Gastroesophageal sphincter (tissue), 4 donors: ENCODE measurements around the gene CD47. TPM values are rescaled to one million over a fixed set of nuclear protein-coding genes. Genes with fewer than 3 reads are reported as not detected.

Experiments
- ATAC-seq: fragments of 150-250 bp; one replicate; pipeline ENCODE4 v1.9.1; 2016; ENCODE audit warnings: mild to moderate bottlenecking, moderate library complexity
- H3K27ac ChIP-seq, 4 donors: fragments of 200-600 bp; sonication (generic) in 3 of 4; 1 replicate in 3 of 4; 2 replicates in 1 of 4; pipeline ENCODE4 v1.5.1; 2016 to 2019
- H3K27me3 ChIP-seq: fragments of 200-600 bp; sonication (generic); one replicate; pipeline ENCODE4 v1.5.1; 2019
- H3K36me3 ChIP-seq, 2 donors: fragments of 200-600 bp; sonication (generic); one replicate each; pipeline ENCODE4 v1.5.1; 2019; ENCODE audit warnings: control low read depth in 1 of 2
- H3K4me1 ChIP-seq, 3 donors: fragments of 200-600 bp; sonication (generic); 1 replicate in 2 of 3; 2 replicates in 1 of 3; pipeline ENCODE4 v1.5.1; 2016 to 2019; ENCODE audit warnings: control low read depth in 2 of 3
- H3K4me3 ChIP-seq, 2 donors: fragments of 200-600 bp; sonication (generic); one replicate each; pipeline ENCODE4 v1.5.1; 2019; ENCODE audit warnings: mild to moderate bottlenecking in 1 of 2, moderate library complexity in 1 of 2
- H3K9me3 ChIP-seq, 3 donors: fragments of 200-600 bp; sonication (generic); one replicate each; pipeline ENCODE4 v1.5.1; 2017 to 2019; ENCODE audit warnings: control low read depth in 2 of 3
- CTCF ChIP-seq, 4 experiments: fragments of 200-600 bp in 2 of 4; fragments of 450-650 bp in 2 of 4; sonication (generic) in 1 of 4; IDR thresholded peaks; one replicate each; pipeline ENCODE4 v1.5.1; 2017 to 2019; ENCODE audit warnings: antibody characterized with exemption in 4 of 4, mild to moderate bottlenecking in 2 of 4, moderate library complexity in 2 of 4
- EP300 ChIP-seq: sonication (generic); formaldehyde crosslinking; IDR thresholded peaks from one replicate; pipeline ENCODE4 v1.6.1; 2017; ENCODE audit warnings: antibody characterized with exemption, mild to moderate bottlenecking
- POLR2A ChIP-seq, 2 donors: fragments of 450-650 bp; IDR thresholded peaks; one replicate each; pipeline ENCODE4 v1.6.1; 2017; ENCODE audit warnings: antibody characterized with exemption in 2 of 2, mild to moderate bottlenecking in 2 of 2, moderate library complexity in 1 of 2
- POLR2AphosphoS5 ChIP-seq: sonication (generic); formaldehyde crosslinking; IDR thresholded peaks from one replicate; pipeline ENCODE4 v1.6.1; 2017; ENCODE audit warnings: antibody characterized with exemption
- WGBS, 2 donors: methylation state at CpG; one replicate each; pipeline ENCODE4 v1.1.5; 2018; ENCODE audit warnings: low coverage in 1 of 2; 5-methylcytosine and 5-hydroxymethylcytosine counted together
- total RNA-seq, 4 donors: library from RNA; depleted of rRNA; stranded (reverse); fragments of >200 nt; gene quantifications; one replicate each; pipeline ENCODE4 v1.1.0, GENCODE V29; 2016

The CD47 gene
- total RNA-seq, 4 donors from 2014 or later = 60.0 to 91.5 (median 76.3) TPM

DNA sequence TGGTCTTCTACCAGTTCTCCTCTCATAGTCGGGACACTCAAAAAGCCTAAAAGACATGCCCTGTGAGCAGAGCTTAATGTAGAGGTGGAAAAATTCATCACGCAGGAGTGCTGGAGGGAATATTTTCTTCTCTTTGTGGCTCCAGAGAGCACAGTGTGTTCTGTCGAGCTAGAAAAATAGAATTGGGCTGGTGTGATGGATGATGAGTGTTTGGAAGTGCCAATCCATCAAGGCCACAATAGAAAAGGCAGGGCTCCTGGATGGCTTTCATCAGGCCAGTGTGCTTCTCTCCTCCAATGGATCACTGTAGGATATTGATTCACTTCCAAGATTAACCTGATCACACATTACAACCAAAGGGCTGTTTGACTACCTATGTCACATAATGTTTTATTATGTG is 65.7 kb downstream of the CD47 start:
- Histone ChIP-seq H3K9me3 (no peaks in the 10 kb centered on the region), H3K27me3 (no peaks in the 10 kb centered on the region), H3K36me3 (no peaks in the 10 kb centered on the region), H3K27ac (no peak overlapping the region), H3K4me1 (no peaks in the 10 kb centered on the region), H3K4me3 (no peak overlapping the region)
- WGBS, 2 donors = 80 to 85% methylated on average over 2 of the region's 3 CpGs
- TF ChIP-seq EP300 = no peak
- no peak for ATAC-seq

- no peak for ATAC-seq
- WGBS, 2 donors = 66 to 75% methylated on average over 2 to 6 of the region's 6 CpGs
- no peaks in the 10 kb centered on the region for H3K9me3 ChIP-seq
- no peaks in the 10 kb centered on the region for H3K36me3 ChIP-seq
- no peaks in the 10 kb centered on the region for H3K27me3 ChIP-seq
- no peak overlapping the region for H3K27ac ChIP-seq
- TF ChIP-seq CTCF (IDR thresholded peaks at IDR 0.05) (no peak), POLR2A (IDR thresholded peaks at IDR 0.05) (no peak), EP300 (no peak), POLR2AphosphoS5 (no peak)
- no peak overlapping the region for H3K4me3 ChIP-seq
- no peaks in the 10 kb centered on the region for H3K4me1 ChIP-seq
Observed at GRCh38 chr3:108024146-108024850, 66.5 kb downstream of the CD47 start.

DNA sequence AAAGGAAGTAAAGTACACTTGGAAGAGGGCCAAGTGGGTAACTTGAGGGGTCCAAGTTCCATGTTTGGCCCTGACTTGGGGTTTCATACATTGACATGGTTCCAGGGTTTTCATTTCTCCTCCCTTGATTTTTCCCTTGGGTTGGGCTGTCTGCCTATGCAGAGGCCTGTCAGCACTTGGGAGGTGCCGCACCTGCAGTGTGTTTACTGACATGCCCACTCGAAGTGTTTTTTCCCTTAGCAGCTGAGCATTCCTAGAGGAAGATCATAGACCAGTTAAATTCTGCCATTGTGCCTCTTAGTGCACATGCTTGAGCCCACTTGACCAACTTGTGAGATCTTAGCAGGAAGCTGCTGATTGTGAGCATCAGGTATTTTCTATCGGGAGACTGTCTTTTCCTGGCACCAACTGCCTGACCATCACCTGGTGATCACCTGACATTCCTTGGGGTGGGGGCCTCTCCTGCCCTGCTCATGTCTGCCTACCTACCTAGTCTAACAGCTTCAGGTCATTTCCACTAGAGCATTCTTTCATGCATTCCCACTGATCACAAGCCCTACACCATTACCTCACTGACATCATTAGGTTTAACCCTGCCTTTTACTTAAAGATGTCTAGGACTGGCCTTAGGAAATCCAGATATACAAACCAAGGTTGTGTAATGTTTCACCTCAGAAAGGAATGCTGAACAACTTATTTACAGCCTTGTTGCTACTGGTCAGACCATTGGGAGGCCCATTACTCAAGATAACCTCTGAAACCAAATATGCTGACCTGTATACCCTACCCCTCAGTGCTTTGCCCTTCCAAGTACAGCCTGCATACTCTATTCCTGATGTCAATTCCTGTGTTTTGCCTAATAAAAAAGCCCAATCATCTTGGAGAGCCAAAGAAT is 68.3 kb downstream of the CD47 start:
- Histone ChIP-seq H3K4me1 (no peaks in the 10 kb centered on the region), H3K4me3 (no peak overlapping the region), H3K9me3 (no peaks in the 10 kb centered on the region), H3K27me3 (no peaks in the 10 kb centered on the region), H3K36me3 (no peaks in the 10 kb centered on the region), H3K27ac (no peak overlapping the region)
- WGBS, 2 donors = 96 to 100% methylated on average over 1 to 3 of the region's 3 CpGs
- TF ChIP-seq EP300 = no peak
- TF ChIP-seq CTCF (IDR thresholded peaks at IDR 0.05) = no peak
- TF ChIP-seq POLR2AphosphoS5 = no peak
- TF ChIP-seq POLR2A (IDR thresholded peaks at IDR 0.05) = no peak
- no peak for ATAC-seq

DNA sequence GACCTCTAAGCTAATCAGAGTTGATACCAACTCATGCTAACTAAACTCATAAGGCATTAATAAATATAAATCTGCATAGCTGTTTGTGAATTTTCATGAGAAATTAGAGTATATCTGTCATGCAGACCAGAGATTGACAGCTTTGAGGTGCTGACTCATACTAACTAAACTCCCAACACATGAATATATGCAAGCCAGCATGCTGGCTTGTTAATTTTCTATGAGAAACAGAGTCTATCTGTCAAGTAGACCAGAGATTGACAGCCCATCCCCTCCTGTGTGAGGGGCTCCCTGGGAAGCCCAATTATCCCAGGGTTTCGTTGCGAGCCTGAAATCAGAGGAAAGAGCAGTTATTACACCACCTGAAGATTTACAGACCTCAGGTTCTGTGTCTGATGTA is 69.3 kb downstream of the CD47 start:
- Histone ChIP-seq H3K27me3 (no peaks in the 10 kb centered on the region), H3K27ac (no peak overlapping the region), H3K36me3 (no peaks in the 10 kb centered on the region), H3K4me3 (no peak overlapping the region), H3K4me1 (no peaks in the 10 kb centered on the region), H3K9me3 (no peaks in the 10 kb centered on the region)
- no peak for ATAC-seq
- 73 to 83% methylated on average over 2 of the region's 2 CpGs for WGBS, 2 donors
- TF ChIP-seq POLR2AphosphoS5 (no peak), CTCF (IDR thresholded peaks at IDR 0.05) (no peak), EP300 (no peak)

DNA sequence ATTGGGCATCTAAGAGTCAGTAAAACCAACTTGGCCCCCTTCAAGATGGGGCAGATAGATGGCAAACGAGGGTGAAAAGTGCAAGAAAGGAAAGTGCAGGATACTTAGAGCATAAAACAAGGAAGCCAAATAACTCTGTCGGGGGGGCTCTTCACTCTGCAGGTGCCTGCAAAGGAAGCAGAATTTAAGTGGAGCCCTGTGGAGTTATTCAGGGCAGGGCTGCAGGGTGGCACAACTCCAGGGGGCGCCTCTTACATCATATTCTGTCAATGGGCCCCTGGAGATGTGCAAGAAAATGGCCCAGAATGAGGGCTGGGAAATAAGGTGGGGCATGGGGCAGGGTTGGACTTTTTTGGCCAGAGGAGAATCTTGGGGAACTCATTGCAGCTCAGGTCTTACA is 69.7 kb downstream of the CD47 start:
- Histone ChIP-seq H3K27me3 (no peaks in the 10 kb centered on the region), H3K4me3 (no peak overlapping the region), H3K27ac (no peak overlapping the region), H3K36me3 (no peaks in the 10 kb centered on the region), H3K4me1 (no peaks in the 10 kb centered on the region), H3K9me3 (no peaks in the 10 kb centered on the region)
- WGBS, 2 donors = 69% methylated on average over 3 of the region's 3 CpGs; no CpG with 5 or more reads in 1 of the 2 donors
- TF ChIP-seq POLR2A (IDR thresholded peaks at IDR 0.05) = no peak
- TF ChIP-seq CTCF (IDR thresholded peaks at IDR 0.05) = no peak
- no peak for TF ChIP-seq EP300
- TF ChIP-seq POLR2AphosphoS5 = no peak
- no peak for ATAC-seq
